Stimulated activated naive CD8-positive, alpha-beta T cell treated with anti-CD3 and anti-CD28 coated beads, Interleukin-15, amount 100 ng/mL, for 72 hours (primary cell): Measurements from ENCODE around the gene HIPK4.
"Not testable (repeated sequence)": the region's sequence is repeated elsewhere in the genome, so short reads cannot be mapped to it uniquely, and the experiment has no call there.

ENCODE experiments used
- ATAC-seq: fragments of 150-1000 bp; cut with Tn5 transposase; 2 replicates; pipeline ENCODE4 v1.10.0; 2021; ENCODE audit warnings: mild to moderate bottlenecking, moderate library complexity
- DNase-seq, 2 donors: peaks; one replicate each; pipeline ENCODE4 v3.0.0; 2021 to 2022
- H3K27ac Mint-ChIP-seq, 2 donors: one replicate each; pipeline ENCODE4 v1.8.0; 2022; ENCODE audit warnings: mild to moderate bottlenecking in 2 of 2, mixed read lengths in 2 of 2, moderate library complexity in 2 of 2
- H3K27me3 Mint-ChIP-seq: one replicate; pipeline ENCODE4 v1.8.0; 2022; ENCODE audit warnings: mixed read lengths
- H3K4me1 Mint-ChIP-seq: one replicate; pipeline ENCODE4 v1.8.0; 2022; ENCODE audit warnings: mild to moderate bottlenecking, mixed read lengths
- H3K4me3 Mint-ChIP-seq, 2 donors: one replicate each; pipeline ENCODE4 v1.8.0; 2022; ENCODE audit warnings: mild to moderate bottlenecking in 2 of 2, mixed read lengths in 2 of 2, moderate library complexity in 1 of 2
- H3K9me3 Mint-ChIP-seq, 2 donors: one replicate each; pipeline ENCODE4 v1.8.0; 2022; ENCODE audit warnings: mixed read lengths in 2 of 2

The HIPK4 gene

DNA sequence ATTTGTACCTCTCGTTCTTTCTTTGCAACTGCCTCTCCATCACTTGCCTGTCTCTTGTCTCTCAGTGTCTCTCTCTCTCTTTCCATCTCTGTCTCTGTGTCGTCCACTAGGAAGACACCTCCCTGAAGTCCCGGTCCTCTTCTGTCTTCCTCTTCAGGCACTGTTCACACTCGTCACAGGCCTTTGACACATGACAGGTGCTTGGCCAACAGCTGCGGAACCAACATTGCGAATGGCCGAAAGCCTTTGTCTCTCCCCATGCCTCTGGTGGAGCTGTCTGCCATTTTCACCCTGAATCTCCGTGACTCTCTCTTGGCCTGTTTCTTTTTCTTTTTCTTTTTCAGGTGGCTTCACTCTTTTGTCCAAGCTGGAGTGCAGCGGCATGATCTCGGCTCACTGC, 2.8 kb downstream of the HIPK4 start:
- ATAC-seq (no peak), DNase-seq (no peak)
- Mint-ChIP-seq H3K9me3 (no peaks in the 10 kb centered on the region), H3K27me3 (no peaks in the 10 kb centered on the region), H3K4me3 (no peak overlapping the region), H3K4me1 (no peaks in the 10 kb centered on the region), H3K27ac (peak overlapping the region in 1 of 2 donors; percentile 6)

DNA sequence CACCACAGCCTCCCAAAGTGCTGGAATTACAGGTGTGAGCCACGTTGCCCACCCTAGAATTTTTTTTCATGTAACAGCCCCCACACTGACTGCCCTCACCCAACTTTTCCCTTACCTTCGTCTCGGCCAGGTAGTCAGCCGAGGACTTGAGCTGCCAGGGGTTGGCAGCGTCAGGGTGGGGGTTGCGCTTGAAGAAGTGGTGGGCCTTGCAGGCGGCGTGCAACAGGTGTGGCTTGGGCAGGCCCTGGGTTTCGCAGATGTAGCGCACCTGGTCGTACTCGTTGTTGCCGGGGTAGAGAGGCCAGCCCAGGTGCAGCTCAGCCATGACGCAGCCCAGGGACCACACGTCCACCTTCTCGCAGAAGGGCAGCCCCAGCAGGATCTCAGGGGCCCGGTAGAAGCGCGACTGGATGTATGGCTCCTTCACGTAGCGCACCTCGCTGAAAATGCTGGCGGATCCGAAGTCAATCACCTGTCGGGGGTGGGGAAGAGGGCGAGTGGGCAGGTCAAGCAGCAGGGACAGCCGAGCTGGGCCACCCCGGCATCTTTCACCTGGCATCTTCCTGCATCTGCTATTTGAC, 6.2 kb downstream of the HIPK4 start:
- no peaks in the 10 kb centered on the region for H3K9me3 Mint-ChIP-seq
- peak overlapping the region in 1 of 2 donors; percentile 80 for H3K27ac Mint-ChIP-seq
- no peaks in the 10 kb centered on the region for H3K4me1 Mint-ChIP-seq
- DNase-seq, result no peak
- H3K4me3 Mint-ChIP-seq, result no peak overlapping the region
- ATAC-seq, result no peak
- no peaks in the 10 kb centered on the region for H3K27me3 Mint-ChIP-seq

DNA sequence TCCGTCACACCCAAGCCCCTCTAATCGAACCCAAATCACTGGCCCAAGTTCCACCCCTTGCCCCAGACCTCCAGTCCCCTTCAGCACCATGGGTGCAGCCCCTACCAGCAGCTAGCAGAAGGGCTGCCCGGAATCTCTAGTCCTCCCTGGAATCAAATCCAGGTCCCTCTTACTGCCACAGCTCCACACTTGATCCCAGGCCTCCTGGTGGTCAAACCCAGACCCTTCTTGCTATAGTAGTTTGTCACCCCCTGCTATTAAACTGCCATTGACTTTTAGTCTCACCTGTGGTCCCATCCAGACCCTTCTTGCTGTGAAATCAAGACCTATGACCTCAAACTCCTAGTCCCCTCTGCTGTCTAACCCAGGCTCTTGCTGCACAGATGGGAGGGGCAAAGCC, 8.7 kb downstream of the HIPK4 start:
- Mint-ChIP-seq H3K27ac (no peak overlapping the region), H3K4me1 (no peaks in the 10 kb centered on the region), H3K27me3 (no peaks in the 10 kb centered on the region), H3K9me3 (no peaks in the 10 kb centered on the region), H3K4me3 (no peak overlapping the region)
- DNase-seq (no peak), ATAC-seq (no peak)

DNA sequence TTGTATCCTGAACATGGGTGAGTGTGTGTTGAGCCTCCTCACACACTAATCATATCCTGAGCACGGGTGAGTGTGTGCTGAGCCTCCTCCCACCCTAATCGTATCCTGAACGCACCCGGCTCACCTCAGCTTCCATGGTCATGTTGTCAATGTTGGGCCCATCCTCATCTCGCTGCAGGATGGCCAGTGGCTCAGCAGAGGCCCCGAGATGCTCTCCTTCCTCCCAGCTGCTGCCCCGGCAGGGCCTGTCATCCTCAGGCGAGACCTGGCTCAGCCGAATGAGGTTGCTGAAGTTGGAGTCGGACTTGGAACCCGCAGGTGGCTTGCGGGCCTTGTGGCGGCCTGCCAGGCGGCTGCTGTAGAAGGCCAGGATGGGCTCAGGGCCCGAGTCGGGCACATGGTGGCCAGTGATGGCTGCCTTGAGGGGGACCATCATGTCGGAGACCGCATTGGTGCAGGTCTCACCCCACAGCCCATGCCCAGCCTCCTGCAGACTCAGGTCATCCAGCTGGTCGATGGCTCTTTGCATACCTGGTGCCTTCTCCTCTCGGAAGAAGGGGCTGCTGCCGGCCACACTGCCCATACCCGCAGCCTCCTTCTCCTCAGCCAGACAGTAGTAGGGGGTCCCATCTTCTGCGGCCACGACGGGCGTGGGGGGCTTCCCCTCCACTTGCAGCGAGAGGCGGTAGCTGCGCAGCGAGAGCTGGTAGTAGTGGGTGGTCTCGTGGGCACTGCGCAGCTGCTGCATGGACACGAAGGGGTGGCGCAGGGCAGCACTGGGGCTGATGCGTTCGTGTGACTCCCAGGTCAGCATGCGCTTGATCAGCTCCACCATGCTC, 9.6 kb downstream of the HIPK4 start:
- H3K27me3 Mint-ChIP-seq, result no peaks in the 10 kb centered on the region
- H3K27ac Mint-ChIP-seq, result no peak overlapping the region
- no peak overlapping the region for H3K4me3 Mint-ChIP-seq
- ATAC-seq (no peak), DNase-seq (no peak)
- no peaks in the 10 kb centered on the region for H3K4me1 Mint-ChIP-seq
- H3K9me3 Mint-ChIP-seq, result no peaks in the 10 kb centered on the region

DNA sequence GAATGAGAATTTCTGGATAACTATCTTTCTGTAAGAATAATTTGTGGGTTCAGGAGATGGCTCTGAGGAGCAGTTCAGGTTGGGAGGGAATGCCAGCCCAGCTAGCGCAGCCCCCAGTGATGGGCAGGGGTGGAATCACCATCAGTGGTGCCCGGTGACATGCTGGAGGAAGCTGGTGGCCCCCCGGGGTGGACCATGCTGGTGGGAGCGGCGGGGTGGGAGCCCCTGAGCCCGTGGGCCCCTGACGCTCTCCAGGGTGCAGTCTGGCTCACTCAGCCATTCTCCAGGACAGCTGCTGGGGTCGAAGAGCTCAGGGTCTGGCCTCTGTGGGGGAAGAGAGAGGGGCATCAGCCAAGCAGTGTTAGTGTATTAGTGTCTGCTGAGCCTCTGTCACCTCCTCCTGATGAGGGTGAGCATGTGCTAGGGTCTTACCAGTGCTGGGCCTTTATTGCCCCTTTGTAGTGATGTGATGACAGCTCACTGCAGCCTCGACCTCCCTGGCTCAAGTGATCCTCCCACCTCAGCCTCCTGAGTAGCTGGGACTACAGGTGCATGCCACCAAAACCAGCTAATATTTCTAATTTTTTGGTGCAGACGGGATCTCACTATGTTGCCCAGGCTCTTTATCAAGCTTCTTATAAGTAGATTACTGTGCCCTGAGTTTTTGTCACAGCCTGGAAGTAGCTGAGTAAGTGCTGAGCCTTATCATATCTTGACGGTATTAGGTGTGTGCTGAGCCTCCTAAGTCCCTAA, 10.4 kb downstream of the HIPK4 start:
- Mint-ChIP-seq H3K27ac (no peak overlapping the region), H3K4me1 (no peaks in the 10 kb centered on the region)

DNA sequence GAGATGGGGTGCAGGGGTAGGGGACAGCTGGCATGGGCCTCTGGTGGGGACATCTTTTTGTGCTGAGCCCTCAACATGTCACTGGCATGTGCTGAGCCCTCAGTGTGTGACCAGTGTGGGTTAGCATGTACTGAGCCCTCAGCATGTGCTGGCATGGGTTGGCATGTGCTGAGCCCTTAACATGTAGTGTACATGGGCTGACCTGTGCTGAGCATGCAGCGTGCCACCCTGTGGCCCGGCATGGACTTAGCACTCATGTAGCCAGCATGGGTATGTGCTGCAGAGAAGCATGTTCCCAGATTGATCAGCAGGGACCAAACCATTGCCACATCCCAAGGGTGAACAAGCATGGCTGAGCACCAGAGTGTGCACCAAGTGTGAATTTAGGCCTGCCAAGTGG, 11.5 kb downstream of the HIPK4 start:
- no peak for DNase-seq
- no peaks in the 10 kb centered on the region for H3K9me3 Mint-ChIP-seq
- ATAC-seq, result no peak
- no peak overlapping the region for H3K4me3 Mint-ChIP-seq
- no peaks in the 10 kb centered on the region for H3K4me1 Mint-ChIP-seq
- H3K27ac Mint-ChIP-seq, result no peak overlapping the region
- no peaks in the 10 kb centered on the region for H3K27me3 Mint-ChIP-seq

More for the DNA sequence above, 10.4 kb downstream of the HIPK4 start:
- Mint-ChIP-seq H3K9me3 (no peaks in the 10 kb centered on the region), H3K27me3 (no peaks in the 10 kb centered on the region), H3K4me3 (no peak overlapping the region)
- no peak for ATAC-seq
- DNase-seq, result no peak

DNA sequence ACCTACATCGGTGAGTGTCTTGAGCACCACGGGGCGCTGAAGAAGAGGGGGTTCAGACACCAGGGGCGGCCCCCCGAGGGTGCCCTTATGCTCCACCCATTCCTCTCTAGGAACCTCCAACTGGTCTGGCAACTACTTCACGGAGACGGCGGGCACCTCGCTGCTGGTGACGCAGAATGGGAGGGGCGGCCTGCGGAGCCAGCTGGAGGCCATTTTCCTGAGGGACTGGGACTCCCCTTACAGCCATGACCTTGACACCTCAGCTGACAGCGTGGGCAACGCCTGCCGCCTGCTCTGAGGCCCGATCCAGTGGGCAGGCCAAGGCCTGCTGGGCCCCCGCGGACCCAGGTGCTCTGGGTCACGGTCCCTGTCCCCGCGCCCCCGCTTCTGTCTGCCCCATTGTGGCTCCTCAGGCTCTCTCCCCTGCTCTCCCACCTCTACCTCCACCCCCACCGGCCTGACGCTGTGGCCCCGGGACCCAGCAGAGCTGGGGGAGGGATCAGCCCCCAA, 12.1 kb downstream of the HIPK4 start:
- DNase-seq (no peak), ATAC-seq (no peak)
- no peaks in the 10 kb centered on the region for H3K9me3 Mint-ChIP-seq
- H3K4me1 Mint-ChIP-seq, result peaks cover 3% of the 10 kb centered on the region
- H3K27ac Mint-ChIP-seq, result no peak overlapping the region
- H3K4me3 Mint-ChIP-seq, result no peak overlapping the region
- H3K27me3 Mint-ChIP-seq, result no peaks in the 10 kb centered on the region

DNA sequence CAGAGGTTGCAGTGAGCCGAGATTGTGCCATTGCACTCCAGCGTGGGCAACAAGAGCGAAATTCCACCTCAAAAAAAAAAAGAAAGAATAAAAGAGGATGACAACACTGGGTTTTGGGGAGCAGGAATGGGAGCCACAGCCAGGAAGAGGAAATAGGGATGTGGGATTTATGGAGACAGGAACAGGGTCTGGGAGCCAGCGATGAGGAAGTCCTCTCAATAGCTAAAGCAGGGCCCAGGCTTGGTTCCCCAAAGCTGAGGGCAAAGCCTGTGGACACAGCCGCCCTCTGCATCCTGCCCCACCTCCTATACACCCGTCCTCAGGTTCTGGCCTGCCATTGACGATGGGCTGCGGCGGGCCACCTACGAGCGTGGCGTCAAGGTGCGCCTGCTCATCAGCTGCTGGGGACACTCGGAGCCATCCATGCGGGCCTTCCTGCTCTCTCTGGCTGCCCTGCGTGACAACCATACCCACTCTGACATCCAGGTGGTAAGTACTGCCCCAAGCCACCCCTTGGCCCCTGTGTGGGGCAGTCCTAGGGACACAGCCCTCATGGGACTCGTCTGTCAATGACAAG, 13.6 kb downstream of the HIPK4 start:
- Mint-ChIP-seq H3K27ac (peak overlapping the region; percentile 27 to 35), H3K4me3 (no peak overlapping the region), H3K9me3 (no peaks in the 10 kb centered on the region), H3K4me1 (peaks cover 5% of the 10 kb centered on the region), H3K27me3 (no peaks in the 10 kb centered on the region)
- no peak for DNase-seq
- no peak for ATAC-seq

DNA sequence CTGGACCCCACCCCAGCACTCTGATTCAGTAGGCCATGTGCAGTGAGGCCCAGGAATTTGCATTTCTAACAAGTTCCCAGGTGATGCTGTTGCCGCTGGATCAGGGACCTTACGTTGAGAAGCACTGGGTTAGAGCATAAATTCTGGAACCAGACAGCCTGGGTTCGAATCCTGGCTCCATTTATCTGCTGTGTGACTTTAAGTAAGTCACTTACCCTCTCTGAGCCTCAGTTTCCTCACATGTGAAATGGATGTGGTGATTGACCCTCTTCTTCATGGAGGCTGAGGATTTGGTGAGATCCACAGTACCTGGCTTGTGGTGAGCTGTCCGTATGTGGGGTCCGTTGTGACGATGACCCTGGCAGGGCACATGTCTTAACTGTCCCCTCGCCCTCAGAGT, 15.9 kb downstream of the HIPK4 start:
- no peak for DNase-seq
- ATAC-seq, result no peak
- Mint-ChIP-seq H3K27ac (no peak overlapping the region), H3K4me3 (no peak overlapping the region), H3K27me3 (no peaks in the 10 kb centered on the region), H3K9me3 (no peaks in the 10 kb centered on the region), H3K4me1 (peaks cover 5% of the 10 kb centered on the region)

DNA sequence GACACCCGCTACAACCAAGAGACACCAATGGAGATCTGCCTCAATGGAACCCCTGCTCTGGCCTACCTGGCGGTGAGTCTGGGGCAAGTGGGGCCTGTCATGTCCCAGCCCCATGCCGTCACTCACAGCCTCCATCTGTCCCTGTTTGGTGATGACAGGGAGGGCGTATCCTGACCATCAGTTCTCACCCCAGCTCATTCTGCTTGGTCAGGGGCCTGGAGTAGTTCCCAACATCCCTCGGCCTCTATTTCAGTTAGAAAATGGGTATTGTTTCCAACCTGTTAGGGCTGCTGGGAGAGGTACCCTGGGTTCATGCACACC, 18.2 kb downstream of the HIPK4 start:
- Mint-ChIP-seq H3K9me3 (no peaks in the 10 kb centered on the region), H3K4me3 (no peak overlapping the region), H3K27me3 (no peaks in the 10 kb centered on the region), H3K4me1 (peaks cover 5% of the 10 kb centered on the region), H3K27ac (no peak overlapping the region)
- no peak for DNase-seq
- no peak for ATAC-seq

DNA sequence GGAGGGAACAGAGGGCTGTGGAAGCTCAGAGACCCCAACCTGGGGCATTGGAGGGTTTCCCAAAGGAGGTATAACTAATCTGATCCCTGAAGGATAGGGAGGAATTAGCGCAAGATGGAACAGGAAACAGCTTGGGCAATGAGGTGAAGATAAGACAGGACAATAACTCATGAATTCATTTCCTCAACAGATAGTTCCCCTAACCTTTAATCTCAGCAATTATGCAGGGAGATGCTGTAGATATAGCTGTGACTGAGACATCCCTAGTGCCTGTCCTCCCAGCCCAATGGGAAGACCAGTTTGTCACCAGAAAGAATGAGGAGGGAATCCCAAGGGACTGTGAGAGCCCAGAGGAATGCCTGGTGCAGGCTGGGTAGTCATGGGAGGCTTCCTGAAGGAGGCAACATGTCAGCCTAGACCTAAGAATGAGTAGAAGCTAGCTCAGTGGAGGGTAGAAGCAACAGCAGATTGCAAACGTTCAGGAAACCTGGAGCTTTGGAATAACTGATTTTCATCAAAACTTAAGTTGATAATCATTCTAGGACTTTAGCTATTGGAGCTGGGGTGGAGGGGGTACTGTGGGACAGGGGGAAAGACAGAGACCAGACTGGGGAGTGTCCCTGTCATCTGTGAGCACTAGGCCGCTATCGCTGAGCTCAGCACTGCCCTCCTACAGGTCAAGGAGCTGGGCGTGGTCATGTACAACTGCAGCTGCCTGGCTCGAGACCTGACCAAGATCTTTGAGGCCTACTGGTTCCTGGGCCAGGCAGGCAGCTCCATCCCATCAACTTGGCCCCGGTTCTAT, 18.8 kb downstream of the HIPK4 start:
- no peak for DNase-seq
- Mint-ChIP-seq H3K4me3 (no peak overlapping the region), H3K4me1 (peaks cover 5% of the 10 kb centered on the region), H3K27me3 (no peaks in the 10 kb centered on the region), H3K9me3 (no peaks in the 10 kb centered on the region), H3K27ac (peak overlapping the region in 1 of 2 donors; percentile 66)
- no peak for ATAC-seq

DNA sequence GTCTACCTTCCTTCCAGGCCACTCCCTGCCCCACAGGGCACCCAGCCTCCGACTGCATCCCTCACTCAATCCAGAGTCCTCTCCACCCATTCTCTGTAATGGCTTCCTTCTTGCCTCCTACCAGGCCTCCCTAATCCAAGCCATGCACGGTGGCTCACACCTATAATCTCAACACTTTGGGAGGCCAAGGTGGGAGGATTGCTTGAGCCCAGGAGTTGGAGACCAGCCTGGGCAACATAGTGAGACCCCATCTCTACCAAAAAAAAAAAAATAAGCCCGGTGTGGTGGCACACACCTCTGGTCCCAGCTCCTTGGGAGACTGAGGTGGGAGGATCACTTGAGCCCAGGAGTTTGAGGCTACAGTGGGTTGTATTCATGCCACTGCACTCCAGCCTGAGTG, 19.7 kb downstream of the HIPK4 start:
- ATAC-seq, DNase-seq, H3K4me3 Mint-ChIP-seq: not testable (repeated sequence)

DNA sequence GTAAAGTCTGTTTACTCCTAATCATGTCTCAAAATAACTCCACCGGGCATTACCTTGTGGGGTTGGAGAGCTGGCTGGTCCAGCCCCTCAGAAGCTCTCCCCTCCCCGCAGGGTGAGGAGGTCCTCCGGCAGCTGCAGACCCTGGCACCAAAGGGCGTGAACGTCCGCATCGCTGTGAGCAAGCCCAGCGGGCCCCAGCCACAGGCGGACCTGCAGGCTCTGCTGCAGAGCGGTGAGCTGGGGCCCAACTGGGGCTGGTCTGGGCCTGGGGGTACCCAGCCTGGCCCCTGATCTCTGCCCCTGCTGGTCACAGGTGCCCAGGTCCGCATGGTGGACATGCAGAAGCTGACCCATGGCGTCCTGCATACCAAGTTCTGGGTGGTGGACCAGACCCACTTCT, 20.2 kb downstream of the HIPK4 start:
- no peak overlapping the region for H3K4me3 Mint-ChIP-seq
- peaks cover 13% of the 10 kb centered on the region for H3K4me1 Mint-ChIP-seq

More for the DNA sequence above, 19.7 kb downstream of the HIPK4 start:
- H3K27me3 Mint-ChIP-seq, H3K4me1 Mint-ChIP-seq, H3K9me3 Mint-ChIP-seq: not testable (repeated sequence)
- H3K27ac Mint-ChIP-seq, result peak overlapping the region in 1 of 2 donors; percentile 25

DNA sequence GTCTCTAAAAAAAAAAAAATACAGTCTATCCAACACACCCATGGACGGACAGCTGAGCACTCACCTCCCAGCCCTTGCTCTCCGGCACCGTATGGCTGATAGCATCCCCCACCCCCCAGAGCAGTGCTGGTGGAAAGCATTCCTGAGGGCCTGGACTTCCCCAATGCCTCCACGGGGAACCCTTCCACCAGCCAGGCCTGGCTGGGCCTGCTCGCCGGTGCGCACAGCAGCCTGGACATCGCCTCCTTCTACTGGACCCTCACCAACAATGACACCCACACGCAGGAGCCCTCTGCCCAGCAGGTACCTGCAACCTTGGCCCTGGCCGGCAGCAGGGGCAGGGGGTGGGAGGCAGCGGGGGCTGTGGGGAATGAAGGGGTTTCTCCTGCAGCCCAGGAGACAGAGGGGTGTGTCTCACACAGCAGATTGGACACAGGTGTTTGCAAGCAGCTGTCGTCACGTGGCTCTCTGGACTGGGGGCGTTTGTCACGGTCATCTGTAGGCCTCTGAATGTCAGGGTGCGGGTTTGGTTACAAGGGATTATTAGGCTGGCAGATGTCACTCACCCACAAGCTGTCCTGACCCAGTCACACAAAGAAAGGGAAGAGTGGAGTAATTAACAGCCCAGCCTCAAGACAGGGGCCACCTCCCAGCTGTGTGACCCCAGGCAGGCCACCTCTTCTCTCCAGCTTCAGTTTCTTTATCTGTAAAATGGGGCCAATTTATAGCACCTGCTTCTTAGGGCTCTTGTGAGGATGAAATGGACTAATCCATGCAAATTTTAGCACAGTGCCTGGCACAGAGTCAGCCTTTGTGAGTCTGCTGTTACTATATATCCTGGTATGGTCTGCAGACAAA, 22.2 kb downstream of the HIPK4 start:
- DNase-seq, result no peak
- H3K4me3 Mint-ChIP-seq, result no peak overlapping the region
- peaks cover 21% of the 10 kb centered on the region for H3K4me1 Mint-ChIP-seq
- no peaks in the 10 kb centered on the region for H3K9me3 Mint-ChIP-seq
- no peaks in the 10 kb centered on the region for H3K27me3 Mint-ChIP-seq
- ATAC-seq, result no peak
- no peak overlapping the region for H3K27ac Mint-ChIP-seq

More for the DNA sequence above, 20.2 kb downstream of the HIPK4 start:
- ATAC-seq, result no peak
- no peak for DNase-seq
- Mint-ChIP-seq H3K27ac (no peak overlapping the region), H3K27me3 (no peaks in the 10 kb centered on the region), H3K9me3 (no peaks in the 10 kb centered on the region)
